Mesendoderm (in vitro differentiated cells): Measurements from ENCODE around the gene BAHCC1.
A peak's percentile ranks its signal among the peaks of the same experiment; 100 is the strongest.
"Not testable (repeated sequence)": the region's sequence is repeated elsewhere in the genome, so short reads cannot be mapped to it uniquely, and the experiment has no call there.

Experiments used
- DNase-seq: peaks from one replicate; pipeline ENCODE4 v3.0.0; 2013
- H2AK5ac ChIP-seq: 2 replicates; pipeline ENCODE4 v1.6.1; 2013; ENCODE audit warnings: low read length, inconsistent platforms
- H2BK120ac ChIP-seq: 2 replicates; pipeline ENCODE4 v1.6.1; 2013; ENCODE audit warnings: low read depth, mild to moderate bottlenecking, low read length, moderate library complexity, mixed read lengths
- H2BK15ac ChIP-seq: replicated peaks from 2 replicates; pipeline ENCODE4 v1.6.1; 2013; ENCODE audit warnings: low read depth, mild to moderate bottlenecking, moderate library complexity
- H2BK5ac ChIP-seq: 2 replicates; pipeline ENCODE4 v1.6.1; 2013; ENCODE audit warnings: low read length, inconsistent platforms
- H3K18ac ChIP-seq: 2 replicates; pipeline ENCODE4 v1.6.1; 2013; ENCODE audit warnings: mild to moderate bottlenecking, low read length, mixed read lengths
- H3K23ac ChIP-seq: one replicate; pipeline ENCODE4 v1.6.1; 2013; ENCODE audit warnings: low read length
- H3K27ac ChIP-seq: 2 replicates; pipeline ENCODE4 v1.5.1; 2013; ENCODE audit warnings: low read depth, mild to moderate bottlenecking, inconsistent platforms, low read length, moderate library complexity
- H3K27me3 ChIP-seq: 2 replicates; pipeline ENCODE4 v1.6.1; 2013; ENCODE audit warnings: low read length, control low read depth, mild to moderate bottlenecking, inconsistent platforms; ENCODE audit not compliant: insufficient read depth, poor library complexity
- H3K36me3 ChIP-seq: 2 replicates; pipeline ENCODE4 v1.6.1; 2013; ENCODE audit warnings: low read length, inconsistent platforms; ENCODE audit not compliant: control insufficient read depth, insufficient read depth
- H3K4ac ChIP-seq: one replicate; pipeline ENCODE4 v1.6.1; 2013; ENCODE audit warnings: low read depth, mild to moderate bottlenecking, low read length, moderate library complexity
- H3K4me1 ChIP-seq: 2 replicates; pipeline ENCODE4 v1.6.1; 2013; ENCODE audit warnings: low read depth, low read length, inconsistent platforms; ENCODE audit not compliant: control insufficient read depth
- H3K4me2 ChIP-seq: 2 replicates; pipeline ENCODE4 v1.6.1; 2013; ENCODE audit warnings: low read length
- H3K4me3 ChIP-seq: 2 replicates; pipeline ENCODE4 v1.5.1; 2013; ENCODE audit warnings: mild to moderate bottlenecking, low read length
- H3K56ac ChIP-seq: one replicate; pipeline ENCODE4 v1.6.1; 2013; ENCODE audit warnings: low read length
- H3K79me1 ChIP-seq: 2 replicates; pipeline ENCODE4 v1.6.1; 2013; ENCODE audit warnings: low read length, inconsistent platforms
- H3K79me2 ChIP-seq: 2 replicates; pipeline ENCODE4 v1.6.1; 2013; ENCODE audit warnings: mild to moderate bottlenecking, low read length; ENCODE audit not compliant: control insufficient read depth, insufficient read depth
- H3K9ac ChIP-seq: 2 replicates; pipeline ENCODE4 v1.6.1; 2013; ENCODE audit warnings: low read length, inconsistent platforms
- H4K5ac ChIP-seq: one replicate; pipeline ENCODE4 v1.6.1; 2013; ENCODE audit warnings: low read length
- H4K8ac ChIP-seq: one replicate; pipeline ENCODE4 v1.6.1; 2013; ENCODE audit warnings: low read depth, mild to moderate bottlenecking, control low read depth, low read length, moderate library complexity
- WGBS: extraction: QIAGEN DNeasy Blood & Tissue Kit; methylation state at CpG from one replicate; pipeline ENCODE4 v1.1.7; 2013; ENCODE audit warnings: low lambda C conversion rate, missing lambda C conversion rate; ENCODE audit not compliant: insufficient coverage; ENCODE audit errors: extremely low coverage; 5-methylcytosine and 5-hydroxymethylcytosine counted together

BAHCC1 gene

DNA sequence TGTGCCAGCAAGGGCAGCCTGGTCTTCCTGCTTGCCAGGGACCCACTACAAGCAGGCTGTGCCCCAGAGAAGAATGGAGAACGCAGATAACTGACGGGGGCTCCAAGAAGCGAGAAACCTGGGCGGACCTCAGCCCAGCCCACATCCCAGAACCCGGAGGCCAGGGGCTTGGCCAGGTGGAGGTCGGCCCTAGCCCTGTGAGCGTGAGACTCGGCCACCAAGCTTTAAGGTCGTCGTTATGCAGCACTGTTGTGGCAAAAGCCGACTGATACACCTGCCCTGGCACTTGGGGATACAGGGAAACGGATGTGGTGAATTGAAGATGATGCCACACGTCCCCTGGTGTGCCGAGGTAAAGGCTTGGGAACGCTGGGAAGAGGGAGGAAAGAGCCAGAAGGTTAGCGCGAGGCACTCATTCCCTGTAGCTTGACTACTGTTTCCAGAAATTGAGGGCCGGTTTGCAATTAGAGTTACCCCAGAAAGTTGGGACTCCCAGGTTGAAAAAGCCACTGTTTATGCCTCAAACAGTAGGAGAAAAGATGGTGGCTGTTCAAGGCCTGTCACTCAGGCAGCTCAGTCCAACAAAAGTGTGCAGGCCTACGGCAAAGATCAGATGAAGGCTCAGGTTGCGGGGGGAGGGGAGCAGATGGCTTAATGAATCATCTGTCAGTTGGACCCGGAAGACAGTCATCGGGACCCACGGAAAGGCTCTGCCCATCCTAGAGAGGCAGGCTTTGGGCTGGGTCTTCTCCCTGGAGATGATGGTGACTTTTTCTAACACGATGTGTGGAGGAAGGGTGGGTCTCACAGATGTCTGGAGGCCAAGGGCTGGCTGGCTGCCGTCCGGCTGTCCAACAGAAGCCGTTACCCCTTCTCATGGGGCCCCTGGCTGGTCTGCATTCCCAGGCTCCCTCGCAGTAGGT, 45.6 kb upstream of the BAHCC1 start:
- Histone ChIP-seq H3K18ac (no peak overlapping the region), H4K8ac (no peak overlapping the region), H3K4me3 (no peak overlapping the region), H2AK5ac (no peak overlapping the region), H3K36me3 (no peaks in the 10 kb centered on the region), H2BK5ac (no peak overlapping the region), H2BK120ac (no peak overlapping the region), H3K4ac (no peak overlapping the region), H2BK15ac (no peak overlapping the region), H3K4me1 (no peaks in the 10 kb centered on the region), H3K27ac (no peak overlapping the region), H4K5ac (no peak overlapping the region), H3K56ac (peak overlapping the region; percentile 42), H3K79me1 (no peaks in the 10 kb centered on the region), H3K23ac (no peak overlapping the region), H3K9ac (no peak overlapping the region), H3K79me2 (peaks cover 10% of the 10 kb centered on the region), H3K27me3 (peaks cover 7% of the 10 kb centered on the region), H3K4me2 (no peak overlapping the region)
- no peak for DNase-seq
- WGBS: no CpG with 5 or more reads among the region's 28 CpGs

DNA sequence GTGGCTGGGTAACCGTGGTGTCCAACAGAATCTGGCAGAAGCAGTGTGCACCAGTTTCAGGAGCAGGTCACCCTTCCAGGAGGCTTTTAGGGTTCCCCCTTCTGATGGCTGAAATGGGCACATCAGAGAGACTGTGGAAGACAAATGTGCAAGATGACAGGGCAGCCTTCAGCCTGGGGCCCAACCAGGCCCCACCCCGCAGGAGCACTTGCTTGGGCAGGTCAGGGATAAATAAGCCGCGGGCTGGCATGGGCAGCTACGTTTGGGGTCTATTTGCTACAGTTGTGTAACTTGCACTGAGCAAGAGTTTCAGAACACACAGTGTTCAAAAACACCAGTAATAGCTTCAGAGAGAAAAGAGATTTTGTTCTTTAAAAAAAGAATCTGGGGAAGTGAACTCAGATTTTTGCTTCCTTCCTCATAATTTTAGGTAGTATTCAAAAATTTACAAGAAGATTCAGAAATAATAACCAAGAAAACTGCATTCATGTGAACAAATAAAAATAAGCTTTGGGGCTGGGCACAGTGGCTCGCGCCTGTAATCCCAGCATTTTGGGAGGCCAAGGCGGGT, 44.9 kb upstream of the BAHCC1 start:
- H3K79me2 ChIP-seq: peaks cover 2% of the 10 kb centered on the region
- no peak overlapping the region for H3K9ac ChIP-seq
- H2BK120ac ChIP-seq: no peak overlapping the region
- no peak overlapping the region for H2BK5ac ChIP-seq
- no peak overlapping the region for H3K4me3 ChIP-seq
- H2BK15ac ChIP-seq: no peak overlapping the region
- H3K36me3 ChIP-seq: no peaks in the 10 kb centered on the region
- peaks cover 7% of the 10 kb centered on the region for H3K27me3 ChIP-seq
- H4K5ac ChIP-seq: no peak overlapping the region
- no peak overlapping the region for H3K23ac ChIP-seq
- no peak overlapping the region for H3K18ac ChIP-seq
- no peak overlapping the region for H2AK5ac ChIP-seq
- H4K8ac ChIP-seq: no peak overlapping the region
- H3K4me2 ChIP-seq: no peak overlapping the region
- no peak overlapping the region for H3K56ac ChIP-seq
- no peak overlapping the region for H3K4ac ChIP-seq
- no peak for DNase-seq
- no peaks in the 10 kb centered on the region for H3K79me1 ChIP-seq
- H3K27ac ChIP-seq: no peak overlapping the region
- no CpG with 5 or more reads among the region's 8 CpGs for WGBS
- no peaks in the 10 kb centered on the region for H3K4me1 ChIP-seq

DNA sequence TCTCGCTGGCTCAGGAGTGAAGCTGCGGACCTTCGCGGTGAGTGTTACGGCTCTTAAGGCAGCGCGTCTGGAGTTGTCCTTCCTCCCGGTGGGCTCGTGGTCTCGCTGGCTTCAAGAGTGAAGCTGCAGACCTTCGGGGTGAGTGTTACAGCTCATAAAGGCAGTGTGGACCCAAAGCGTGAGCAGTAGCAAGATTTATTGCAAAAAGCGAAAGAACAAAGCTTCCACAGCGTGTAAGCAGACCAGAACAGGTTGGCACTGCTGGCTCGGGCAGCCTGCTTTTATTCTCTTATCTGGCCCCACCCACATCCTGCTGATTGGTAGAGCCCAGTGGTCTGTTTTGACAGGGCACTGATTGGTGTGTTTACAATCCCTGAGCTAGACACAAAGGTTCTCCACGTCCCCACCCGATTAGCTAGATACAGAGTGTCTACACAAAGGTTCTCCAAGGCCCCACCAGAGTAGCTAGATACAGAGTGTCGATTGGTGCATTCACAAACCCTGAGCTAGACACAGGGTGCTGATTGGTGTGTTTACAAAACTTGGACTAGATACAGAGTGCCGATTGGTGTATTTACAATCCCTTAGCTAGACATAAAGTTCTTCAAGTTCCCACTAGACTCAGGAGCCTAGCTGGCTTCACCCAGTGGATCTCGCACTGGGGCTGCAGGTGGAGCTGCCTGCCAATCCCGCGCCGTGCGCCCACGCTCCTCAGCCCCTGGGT, 43.8 kb upstream of the BAHCC1 start:
- H3K4me2 ChIP-seq, H3K79me1 ChIP-seq, H3K36me3 ChIP-seq, H3K27me3 ChIP-seq, H3K56ac ChIP-seq, H3K4ac ChIP-seq, H3K18ac ChIP-seq, DNase-seq, H3K4me1 ChIP-seq, H2BK5ac ChIP-seq, H3K27ac ChIP-seq, H2BK120ac ChIP-seq, H4K5ac ChIP-seq, H3K23ac ChIP-seq, H2BK15ac ChIP-seq, H3K79me2 ChIP-seq, H4K8ac ChIP-seq, H2AK5ac ChIP-seq, H3K9ac ChIP-seq, H3K4me3 ChIP-seq: not testable (repeated sequence)
- no CpG with 5 or more reads among the region's 25 CpGs for WGBS

DNA sequence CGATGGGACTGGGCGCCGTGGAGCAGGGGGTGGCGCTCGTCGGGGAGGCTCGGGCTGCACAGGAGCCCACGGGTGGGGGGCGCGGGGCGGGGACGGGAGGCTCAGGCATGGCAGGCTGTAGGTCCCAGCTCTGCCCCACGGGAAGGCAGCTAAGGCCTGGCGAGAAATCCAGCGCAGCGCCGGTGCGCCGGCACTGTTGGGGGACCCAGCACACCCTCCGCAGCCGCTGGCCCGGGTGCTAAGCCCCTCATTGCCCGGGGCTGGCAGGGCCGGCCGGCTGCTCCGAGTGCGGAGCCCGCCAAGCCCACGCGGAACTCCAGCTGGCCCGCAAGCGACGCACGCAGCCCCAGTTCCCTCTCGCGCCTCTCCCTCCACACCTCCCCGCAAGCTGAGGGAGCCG, 43.2 kb upstream of the BAHCC1 start:
- H2BK5ac ChIP-seq, H3K79me2 ChIP-seq, H4K8ac ChIP-seq, H3K56ac ChIP-seq, H4K5ac ChIP-seq, H3K27me3 ChIP-seq, H3K9ac ChIP-seq, H3K4me3 ChIP-seq, H3K23ac ChIP-seq, H3K4me2 ChIP-seq, H3K4me1 ChIP-seq, H3K36me3 ChIP-seq, DNase-seq, H3K4ac ChIP-seq, H3K27ac ChIP-seq, H3K18ac ChIP-seq, H2BK15ac ChIP-seq, H2BK120ac ChIP-seq, H2AK5ac ChIP-seq, H3K79me1 ChIP-seq: not testable (repeated sequence)
- no CpG with 5 or more reads among the region's 38 CpGs for WGBS

DNA sequence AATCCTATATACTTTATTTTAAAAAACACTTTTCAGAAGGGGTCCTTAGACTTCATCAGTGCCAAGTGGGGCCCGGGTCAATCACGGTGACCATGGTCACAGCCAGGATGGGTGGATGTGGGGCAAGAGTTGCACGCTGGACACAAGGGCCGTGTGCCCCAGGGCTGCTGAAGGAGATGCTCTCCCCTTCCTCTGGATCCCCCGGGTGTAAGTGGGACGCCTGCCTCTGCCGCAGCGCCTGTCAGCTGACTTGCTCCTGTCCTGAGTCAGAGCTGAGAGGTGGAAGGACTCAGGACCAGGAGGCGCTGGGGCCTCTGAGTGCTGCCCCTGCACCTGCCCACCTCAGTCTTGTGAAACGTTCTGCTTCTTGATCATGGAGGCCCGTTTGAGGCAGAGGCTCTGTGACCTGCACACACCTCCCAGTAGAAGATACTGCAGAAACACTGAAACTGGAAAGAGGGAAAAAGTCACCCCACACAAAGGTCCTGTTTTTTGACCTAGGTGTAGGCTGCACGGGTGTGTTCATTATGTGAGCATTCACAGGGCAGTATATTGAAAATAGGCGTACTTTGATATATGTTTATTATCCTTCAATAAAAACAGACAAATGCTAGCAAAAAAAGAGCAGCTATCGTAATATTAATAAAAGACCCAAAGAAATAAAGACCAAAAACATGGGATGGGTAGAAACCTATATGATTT, 40.9 kb upstream of the BAHCC1 start:
- H2AK5ac ChIP-seq: no peak overlapping the region
- no peaks in the 10 kb centered on the region for H3K79me1 ChIP-seq
- H2BK15ac ChIP-seq: no peak overlapping the region
- no peak overlapping the region for H2BK5ac ChIP-seq
- no peaks in the 10 kb centered on the region for H3K4me1 ChIP-seq
- no peak overlapping the region for H2BK120ac ChIP-seq
- no peak overlapping the region for H3K23ac ChIP-seq
- no peak overlapping the region for H3K4ac ChIP-seq
- no peaks in the 10 kb centered on the region for H3K36me3 ChIP-seq
- no peak overlapping the region for H3K9ac ChIP-seq
- H4K8ac ChIP-seq: no peak overlapping the region
- no peak overlapping the region for H3K18ac ChIP-seq
- no peak overlapping the region for H3K56ac ChIP-seq
- DNase-seq: no peak
- H3K4me3 ChIP-seq: no peak overlapping the region
- H3K4me2 ChIP-seq: no peak overlapping the region
- WGBS: no CpG with 5 or more reads among the region's 14 CpGs
- no peak overlapping the region for H4K5ac ChIP-seq
- H3K79me2 ChIP-seq: no peaks in the 10 kb centered on the region
- no peaks in the 10 kb centered on the region for H3K27me3 ChIP-seq
- H3K27ac ChIP-seq: no peak overlapping the region
